Head of caudate nucleus (tissue), 42 donors: ENCODE data around the gene CYRIA.

Source experiments
- DNase-seq, 42 donors: peaks; one replicate each; pipeline versions ENCODE4 v3.0.0 to v3.0.0-alpha.2; 2020 to 2021; ENCODE audit warnings: mixed read lengths in 7 of 42
- intact Hi-C: fragments of 100-400 bp; cut with DNase I; formaldehyde crosslinking; loops from one replicate; pipeline ENCODE4 v1.15.0; 2022

The CYRIA gene

GRCh38 chr2:16655445-16655837, 10.2 kb downstream of the CYRIA start:
- intact Hi-C loops: no loop called here
- no peak for DNase-seq

GRCh38 chr2:16654833-16655444, 10.7 kb downstream of the CYRIA start:
- no peak for DNase-seq
- intact Hi-C loops: no loop called here

- intact Hi-C loops: no loop called here
- DNase-seq: peak in 2 of 42 donors; percentile 15 to 17
These were observed 11.8 kb downstream of the CYRIA start for GRCh38 chr2:16653799-16654198.

GRCh38 chr2:16653083-16653375, 12.6 kb downstream of the CYRIA start:
- DNase-seq: peak in 4 of 42 donors; percentile 1 to 7 (median 2)
- intact Hi-C loops: no loop called here

- intact Hi-C loops: no loop called here
- DNase-seq: peak in 5 of 42 donors; percentile 12 to 66 (median 52)
These were observed 13.1 kb downstream of the CYRIA start for GRCh38 chr2:16652296-16653082.

- DNase-seq: peak in 1 of 42 donors; percentile 21
- intact Hi-C loops: no loop called here
These were observed 15.1 kb downstream of the CYRIA start for GRCh38 chr2:16650287-16651249.

GRCh38 chr2:16649353-16650286, 16.0 kb downstream of the CYRIA start:
- DNase-seq: peak in 9 of 42 donors; percentile 3 to 81 (median 57)
- intact Hi-C loops: no loop called here

- peak in 1 of 42 donors; percentile 1 for DNase-seq
- intact Hi-C loops: no loop called here
These were observed 17.5 kb downstream of the CYRIA start for GRCh38 chr2:16647992-16648617.

- peak in 1 of 42 donors; percentile 14 for DNase-seq
- intact Hi-C loops: no loop called here
These were observed 19.7 kb downstream of the CYRIA start for GRCh38 chr2:16645775-16646559.

GRCh38 chr2:16645088-16645487, 20.5 kb downstream of the CYRIA start:
- intact Hi-C loops: no loop called here
- no peak for DNase-seq

GRCh38 chr2:16644221-16644925, 21.3 kb downstream of the CYRIA start:
- DNase-seq: no peak
- intact Hi-C loops: no loop called here

- intact Hi-C loops: no loop called here
- no peak for DNase-seq
These were observed 22.5 kb downstream of the CYRIA start for GRCh38 chr2:16643099-16643498.

- intact Hi-C loops: no loop called here
These were observed 23.5 kb downstream of the CYRIA start for GRCh38 chr2:16642088-16642487.

GRCh38 chr2:16641509-16641908, 24.1 kb downstream of the CYRIA start:
- peak in 2 of 42 donors; percentile 58 to 61 for DNase-seq
- intact Hi-C loops: no loop called here

More at GRCh38 chr2:16642088-16642487, 23.5 kb downstream of the CYRIA start:
- peak in 1 of 42 donors; percentile 60 for DNase-seq

GRCh38 chr2:16640867-16641266, 24.8 kb downstream of the CYRIA start:
- no peak for DNase-seq
- intact Hi-C loops: no loop called here

- peak in 18 of 42 donors; percentile 43 to 74 (median 56) for DNase-seq
- intact Hi-C loops: no loop called here
These were observed 25.5 kb downstream of the CYRIA start for GRCh38 chr2:16640001-16640700.
